Muscle of back (tissue), 11 donors: ENCODE measurements around the gene PELI2. TPM values are rescaled to one million over a fixed set of nuclear protein-coding genes. Genes with fewer than 3 reads are reported as not detected.

ENCODE experiments used
- DNase-seq, 3 donors: peaks; one replicate each; pipeline versions ENCODE4 v3.0.0 to v3.0.0-alpha.2; 2013
- polyA plus RNA-seq, 10 donors: library from polyadenylated mRNA; unstranded; fragments of 120-200 nt; gene quantifications; one replicate each; pipeline ENCODE4 v1.2.1, GENCODE V29; 2013; ENCODE audit not compliant: insufficient read length in 10 of 10

Gene PELI2
- polyA plus RNA-seq, 10 donors, result 3.7 to 7.5 (median 4.6) TPM

GRCh38 chr14:56118611-56119181 lies 485 bp downstream of the PELI2 start:
- DNase-seq, result no peak

GRCh38 chr14:56119201-56119981 lies 1.2 kb downstream of the PELI2 start:
- DNase-seq, result peak in 2 of 3 donors; percentile 60 to 87

- peak in 2 of 3 donors; percentile 14 to 64 for DNase-seq
These were observed 2.0 kb downstream of the PELI2 start for GRCh38 chr14:56120091-56120691.

GRCh38 chr14:56121816-56122215 lies 3.6 kb downstream of the PELI2 start:
- peak in 1 of 3 donors; percentile 29 for DNase-seq

- DNase-seq, result no peak
These were observed 4.1 kb downstream of the PELI2 start for GRCh38 chr14:56122301-56122700.

- peak in 1 of 3 donors; percentile 38 for DNase-seq
These were observed 6.1 kb downstream of the PELI2 start for GRCh38 chr14:56124327-56124726.

- DNase-seq, result no peak
These were observed 7.8 kb downstream of the PELI2 start for GRCh38 chr14:56125772-56126636.

GRCh38 chr14:56126637-56126913 lies 8.4 kb downstream of the PELI2 start:
- no peak for DNase-seq

- no peak for DNase-seq
These were observed 8.9 kb downstream of the PELI2 start for GRCh38 chr14:56127156-56127555.

- no peak for DNase-seq
These were observed 10.9 kb downstream of the PELI2 start for GRCh38 chr14:56129092-56129491.

GRCh38 chr14:56129933-56130332 lies 11.7 kb downstream of the PELI2 start:
- no peak for DNase-seq

GRCh38 chr14:56131004-56131864 lies 13.0 kb downstream of the PELI2 start:
- DNase-seq, result no peak

- DNase-seq, result no peak
These were observed 13.9 kb downstream of the PELI2 start for GRCh38 chr14:56131865-56132833.

- no peak for DNase-seq
These were observed 15.3 kb downstream of the PELI2 start for GRCh38 chr14:56133547-56133946.

- no peak for DNase-seq
These were observed 16.8 kb downstream of the PELI2 start for GRCh38 chr14:56135001-56135400.

GRCh38 chr14:56135668-56136067 lies 17.5 kb downstream of the PELI2 start:
- DNase-seq, result no peak

- DNase-seq, result no peak
These were observed 18.6 kb downstream of the PELI2 start for GRCh38 chr14:56136571-56137452.

- DNase-seq, result no peak
These were observed 19.2 kb downstream of the PELI2 start for GRCh38 chr14:56137453-56137807.

- DNase-seq, result no peak
These were observed 19.6 kb downstream of the PELI2 start for GRCh38 chr14:56137849-56138248.
